ENCODE measurements around the gene FOCAD. TPM values are rescaled to one million over a fixed set of nuclear protein-coding genes. Genes with fewer than 3 reads are reported as not detected.

FOCAD gene
- total RNA-seq, 6 experiments from 2014 or later, result 31.8 to 46.7 (median 39.2) TPM

GRCh38 chr9:20694248-20694647 lies 10.2 kb downstream of the FOCAD start:
- TF ChIP-seq CTCF (IDR thresholded peaks at IDR 0.05), result no peak

GRCh38 chr9:20697021-20697719 lies 13.1 kb downstream of the FOCAD start:
- H3K27me3 Mint-ChIP-seq (ENCODE audit: insufficient read depth), result no peaks in the 10 kb centered on the region
- no peak for DNase-seq
- no peak overlapping the region for H3K27ac Mint-ChIP-seq
- H3K4me1 Mint-ChIP-seq (ENCODE audit: low read depth), result peaks cover 19% of the 10 kb centered on the region
- H3K4me3 Mint-ChIP-seq, result no peak overlapping the region
- TF ChIP-seq CTCF (IDR thresholded peaks at IDR 0.05), result no peak
- H3K9me3 Mint-ChIP-seq, result no peaks in the 10 kb centered on the region
- peaks cover 4% of the 10 kb centered on the region; the same call in 1 of the 2 replicates for H3K36me3 Mint-ChIP-seq (ENCODE audit: low read depth)

More at GRCh38 chr9:20694248-20694647, 10.2 kb downstream of the FOCAD start:
- Mint-ChIP-seq H3K4me3 (no peak overlapping the region), H3K9me3 (no peaks in the 10 kb centered on the region), H3K27me3 (ENCODE audit: insufficient read depth) (no peaks in the 10 kb centered on the region), H3K36me3 (ENCODE audit: low read depth) (peaks cover 6% of the 10 kb centered on the region; the same call in 1 of the 2 replicates), H3K4me1 (ENCODE audit: low read depth) (peaks cover 15% of the 10 kb centered on the region), H3K27ac (no peak overlapping the region)
- no peak for DNase-seq

- Mint-ChIP-seq H3K4me3 (no peak overlapping the region), H3K9me3 (no peaks in the 10 kb centered on the region), H3K4me1 (ENCODE audit: low read depth) (peaks cover 6% of the 10 kb centered on the region), H3K27me3 (ENCODE audit: insufficient read depth) (no peaks in the 10 kb centered on the region), H3K27ac (no peak overlapping the region), H3K36me3 (ENCODE audit: low read depth) (no peaks in the 10 kb centered on the region)
- no peak for DNase-seq
- TF ChIP-seq CTCF (IDR thresholded peaks at IDR 0.05), result no peak
Observed at GRCh38 chr9:20698782-20699181, 14.7 kb downstream of the FOCAD start.

GRCh38 chr9:20701060-20701459 lies 17.0 kb downstream of the FOCAD start:
- TF ChIP-seq CTCF (IDR thresholded peaks at IDR 0.05), result no peak
- no peaks in the 10 kb centered on the region for H3K27me3 Mint-ChIP-seq (ENCODE audit: insufficient read depth)
- no peak for DNase-seq
- no peak overlapping the region; the same call in 1 of the 2 replicates for H3K27ac Mint-ChIP-seq
- no peaks in the 10 kb centered on the region for H3K9me3 Mint-ChIP-seq
- no peak overlapping the region for H3K4me3 Mint-ChIP-seq
- no peaks in the 10 kb centered on the region for H3K36me3 Mint-ChIP-seq (ENCODE audit: low read depth)
- peaks cover 6% of the 10 kb centered on the region for H3K4me1 Mint-ChIP-seq (ENCODE audit: low read depth)

GRCh38 chr9:20702570-20702969 lies 18.5 kb downstream of the FOCAD start:
- Mint-ChIP-seq H3K4me3 (no peak overlapping the region), H3K27me3 (ENCODE audit: insufficient read depth) (no peaks in the 10 kb centered on the region), H3K4me1 (ENCODE audit: low read depth) (peaks cover 6% of the 10 kb centered on the region), H3K27ac (no peak overlapping the region), H3K36me3 (ENCODE audit: low read depth) (peaks cover 11% of the 10 kb centered on the region), H3K9me3 (no peaks in the 10 kb centered on the region)
- no peak for DNase-seq
- no peak for TF ChIP-seq CTCF (IDR thresholded peaks at IDR 0.05)

All from HFFc6 (cell line).